HepG2 (cell line): Measurements from ENCODE around the gene IL17RB. TPM values are rescaled to one million over a fixed set of nuclear protein-coding genes. Genes with fewer than 3 reads are reported as not detected.

Experiments used
- ATRX ChIP-seq: sonication (generic); formaldehyde crosslinking; IDR thresholded peaks from 2 replicates; pipeline ENCODE4 v1.4.0; 2020; ENCODE audit warnings: missing genetic modification reagents, borderline replicate concordance
- HNRNPUL1 ChIP-seq: fragments of 200-400 bp; formaldehyde crosslinking; IDR thresholded peaks from 2 replicates; pipeline ENCODE4 v1.6.1; 2017; ENCODE audit warnings: low read depth, mild to moderate bottlenecking, low read length, moderate library complexity
- MZF1 ChIP-seq: sonication (generic); formaldehyde crosslinking; IDR thresholded peaks from 2 replicates; pipeline ENCODE4 v1.8.1; 2023; ENCODE audit warnings: mild to moderate bottlenecking, missing genetic modification reagents, borderline replicate concordance
- RBFOX2 ChIP-seq: fragments of 200-400 bp; formaldehyde crosslinking; IDR thresholded peaks from 2 replicates; pipeline ENCODE4 v1.6.1; 2017; ENCODE audit warnings: low read depth, mild to moderate bottlenecking, low read length
- RCOR2 ChIP-seq: IDR thresholded peaks from 2 replicates; pipeline ENCODE4 v1.6.1; 2016; ENCODE audit warnings: missing biosample characterization, missing genetic modification reagents
- REPIN1 ChIP-seq: sonication (generic); formaldehyde crosslinking; IDR thresholded peaks from 2 replicates; pipeline ENCODE4 v1.8.0; 2022; ENCODE audit warnings: missing genetic modification reagents, low read depth, mild to moderate bottlenecking, borderline replicate concordance
- SOX5 ChIP-seq: IDR thresholded peaks from 2 replicates; pipeline ENCODE4 v1.6.1; 2016; ENCODE audit warnings: borderline replicate concordance
- SP2 ChIP-seq: sonication (generic); formaldehyde crosslinking; IDR thresholded peaks from 2 replicates; pipeline ENCODE4 v1.5.1; 2020; ENCODE audit warnings: mild to moderate bottlenecking, missing genetic modification reagents
- U2AF1 ChIP-seq: fragments of 200-400 bp; formaldehyde crosslinking; optimal IDR thresholded peaks from 2 replicates; pipeline ENCODE3; 2017; ENCODE audit warnings: mild to moderate bottlenecking, low read depth, low read length
- USF2 ChIP-seq, 2 experiments: sonication (generic) in 1 of 2; formaldehyde crosslinking in 1 of 2; IDR thresholded peaks; 2 replicates each; pipeline versions ENCODE4 v1.5.1 to v1.6.1; 2011 to 2020; ENCODE audit warnings: borderline replicate concordance in 1 of 2, low read depth in 1 of 2, low read length in 1 of 2, mild to moderate bottlenecking in 1 of 2, missing genetic modification reagents in 1 of 2, moderate library complexity in 1 of 2
- ZFP82 ChIP-seq: sonication (generic); formaldehyde crosslinking; IDR thresholded peaks from 2 replicates; pipeline ENCODE4 v1.5.1; 2020; ENCODE audit warnings: mild to moderate bottlenecking, missing genetic modification reagents, borderline replicate concordance
- ZNF329 ChIP-seq: sonication (generic); formaldehyde crosslinking; IDR thresholded peaks from 2 replicates; pipeline ENCODE4 v1.9.0; 2021; ENCODE audit warnings: low read depth, mild to moderate bottlenecking, missing genetic modification reagents
- ZNF737 ChIP-seq: sonication (generic); formaldehyde crosslinking; IDR thresholded peaks from 2 replicates; pipeline ENCODE4 v1.5.0; 2020; ENCODE audit warnings: missing genetic modification reagents, mild to moderate bottlenecking, borderline replicate concordance
- ZNF878 ChIP-seq: sonication (generic); formaldehyde crosslinking; IDR thresholded peaks from 2 replicates; pipeline ENCODE4 v1.8.1; 2023; ENCODE audit warnings: mild to moderate bottlenecking, missing genetic modification reagents, moderate library complexity
- polyA plus RNA-seq, 8 experiments: library from polyadenylated mRNA; depleted of rRNA in 3 of 8; stranded (reverse) in 7 of 8; unstranded in 1 of 8; fragments of >200 nt; fragmentation: Illumina TruSeq in 4 of 8; extraction: Trizol in 4 of 8; gene quantifications; 2 replicates each; pipeline versions ENCODE4 v1.2.1 to v1.2.3, GENCODE V29; 2011 to 2016; ENCODE audit warnings: low read depth in 4 of 8, missing spikeins in 1 of 8, mixed read lengths in 1 of 8; ENCODE audit not compliant: insufficient read depth in 1 of 8
- total RNA-seq, 5 experiments: library from RNA; depleted of rRNA; stranded (reverse); fragments of >200 nt; fragmentation: Illumina TruSeq; extraction: Trizol; gene quantifications; 2 replicates each; pipeline ENCODE4 v1.2.3, GENCODE V29; 2016; ENCODE audit warnings: low read depth in 1 of 5
- TF ChIP-seq, protein P1 (sequence below): sonication (generic); formaldehyde crosslinking; IDR thresholded peaks from 2 replicates; pipeline ENCODE4 v1.5.0; 2020; ENCODE audit warnings: missing genetic modification reagents
- TF ChIP-seq, protein P2 (sequence below): sonication (generic); formaldehyde crosslinking; IDR thresholded peaks from 2 replicates; pipeline ENCODE4 v1.8.0; 2022; ENCODE audit warnings: missing genetic modification reagents, low read depth, mild to moderate bottlenecking, borderline replicate concordance

The IL17RB gene
- total and polyA plus RNA-seq, 2 of the 13 experiments (the other 11 are each of a cell fraction or from before 2014, with no cell fraction given) = 130 to 190 TPM

DNA sequence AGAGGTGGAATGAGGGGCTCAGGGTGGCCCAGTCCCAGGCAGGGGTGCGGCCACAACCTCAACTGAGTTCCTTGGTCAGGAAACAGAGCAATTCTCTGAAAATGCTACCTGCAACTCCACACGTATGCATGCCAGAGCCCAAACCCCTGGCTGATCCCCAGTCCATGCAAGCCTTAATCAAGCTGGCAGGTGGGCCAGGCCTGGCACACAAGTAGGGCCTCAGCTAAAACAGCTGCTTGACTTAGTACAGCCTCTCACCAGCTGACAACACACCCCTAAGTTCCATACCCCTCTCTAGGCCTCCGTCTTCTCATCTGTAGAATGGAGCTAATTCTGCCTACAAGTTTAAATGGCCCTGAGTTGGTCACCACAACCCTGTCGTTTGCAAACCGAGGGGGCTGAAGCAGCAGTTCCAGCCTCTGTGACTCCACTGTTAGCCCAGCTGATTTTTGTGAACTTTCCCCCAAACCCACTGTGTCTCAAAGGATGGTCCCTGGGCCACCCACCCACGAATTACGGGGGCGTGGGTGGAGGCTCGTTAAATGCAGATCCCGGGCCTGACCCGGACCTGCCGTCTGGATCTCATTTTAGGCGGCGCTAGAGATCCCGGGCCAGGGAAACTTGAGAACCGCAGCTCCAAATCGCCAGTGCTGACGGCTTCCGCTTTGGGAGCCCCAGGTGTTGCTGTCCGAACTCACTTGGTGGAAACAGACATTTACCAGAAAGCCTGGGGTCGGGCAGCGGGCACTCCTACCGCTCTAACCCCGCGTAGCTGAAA, 1.1 kb upstream of the IL17RB start (continued):
- TF ChIP-seq ZNF329 (CRISPR knock-in tag) (no peak), HNRNPUL1 (no peak), U2AF1 (peak; percentile 90), USF2 (IDR thresholded peaks at IDR 0.05; ENCODE audit: low read depth, low read length) (no peak), USF2 (CRISPR knock-in tag; IDR thresholded peaks at IDR 0.05; ENCODE audit: borderline replicate concordance) (no peak), MZF1 (CRISPR knock-in tag) (no peak), ATRX (CRISPR knock-in tag) (no peak), RCOR2 (CRISPR knock-in tag) (no peak), ZNF878 (CRISPR knock-in tag) (no peak), RBFOX2 (no peak), SP2 (CRISPR knock-in tag) (no peak), ZFP82 (no peak), REPIN1 (CRISPR knock-in tag) (no peak), SOX5 (CRISPR knock-in tag) (no peak), ZNF737 (0 out of 2 replicates have a peak, but pooled peaks have one; percentile 6)
- TF ChIP-seq, protein P1, sequence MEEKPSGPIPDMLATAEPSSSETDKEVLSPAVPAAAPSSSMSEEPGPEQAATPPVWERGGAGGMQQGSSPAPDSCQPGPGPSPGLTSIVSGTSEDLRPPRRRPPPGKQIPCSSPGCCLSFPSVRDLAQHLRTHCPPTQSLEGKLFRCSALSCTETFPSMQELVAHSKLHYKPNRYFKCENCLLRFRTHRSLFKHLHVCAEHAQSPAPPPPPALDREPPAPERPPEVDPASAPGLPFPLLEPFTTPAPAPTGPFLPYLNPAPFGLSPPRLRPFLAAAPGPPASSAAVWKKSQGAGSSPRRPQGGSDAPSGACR (CRISPR knock-in tag) = no peak; the same call in none of the 2 replicates
- TF ChIP-seq, protein P2, sequence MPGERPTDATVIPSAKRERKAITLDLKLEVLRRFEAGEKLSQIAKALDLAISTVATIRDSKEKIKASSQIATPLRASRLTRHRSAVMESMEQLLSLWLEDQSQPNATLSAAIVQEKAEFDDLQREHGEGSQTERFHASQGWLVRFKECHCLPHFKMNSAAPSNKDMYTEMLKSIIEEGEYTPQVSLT (CRISPR knock-in tag) = no peak
- TF ChIP-seq, all 625 proteins: peak for 67
